ENCODE measurements around the gene CD83.

The CD83 gene

DNA sequence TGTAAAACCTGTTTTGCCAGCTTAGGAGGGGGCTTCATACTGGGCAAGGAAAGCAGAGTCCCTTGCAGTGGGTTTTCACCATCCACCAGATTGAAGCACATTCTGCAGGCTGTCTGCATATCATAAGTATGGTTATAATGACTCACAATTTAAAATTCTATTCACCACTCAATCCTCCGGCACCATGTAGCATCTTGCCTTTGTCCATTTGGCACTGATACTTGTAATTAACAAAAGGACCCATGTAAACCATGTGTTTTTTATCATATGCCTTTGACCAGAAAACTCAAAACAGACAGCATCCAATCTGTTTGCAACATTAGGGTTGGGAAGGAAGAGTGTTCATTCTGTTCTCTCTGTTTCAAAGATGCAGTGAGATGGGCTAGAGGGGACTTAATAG, 3.0 kb downstream of the CD83 start:
- no peak overlapping the region for H3K4me3 ChIP-seq (ENCODE audit: low read depth, low read length)
- no peak for DNase-seq (ENCODE audit: low read depth)

DNA sequence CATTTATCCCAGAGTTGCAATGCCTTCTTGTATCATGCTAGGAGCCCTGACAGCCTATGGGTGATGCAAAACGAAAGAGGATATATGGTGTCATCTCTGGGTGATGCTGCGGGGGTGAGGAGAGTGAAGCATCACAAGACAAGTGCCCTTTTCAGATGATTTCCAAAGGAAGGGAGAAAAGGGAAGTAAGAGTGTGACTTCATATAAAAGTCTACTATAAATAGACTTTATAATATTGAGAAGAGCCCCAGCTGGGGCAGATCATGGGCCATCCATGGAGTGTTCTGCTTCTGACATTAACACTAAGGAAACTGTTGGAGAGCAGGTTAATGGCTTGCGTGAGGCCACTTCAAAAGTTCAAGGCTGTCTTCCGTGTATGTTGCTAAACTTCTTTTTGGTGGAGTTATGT, 4.4 kb downstream of the CD83 start:
- H3K4me3 ChIP-seq (ENCODE audit: low read depth, low read length), result no peak overlapping the region
- no peak for DNase-seq (ENCODE audit: low read depth)

DNA sequence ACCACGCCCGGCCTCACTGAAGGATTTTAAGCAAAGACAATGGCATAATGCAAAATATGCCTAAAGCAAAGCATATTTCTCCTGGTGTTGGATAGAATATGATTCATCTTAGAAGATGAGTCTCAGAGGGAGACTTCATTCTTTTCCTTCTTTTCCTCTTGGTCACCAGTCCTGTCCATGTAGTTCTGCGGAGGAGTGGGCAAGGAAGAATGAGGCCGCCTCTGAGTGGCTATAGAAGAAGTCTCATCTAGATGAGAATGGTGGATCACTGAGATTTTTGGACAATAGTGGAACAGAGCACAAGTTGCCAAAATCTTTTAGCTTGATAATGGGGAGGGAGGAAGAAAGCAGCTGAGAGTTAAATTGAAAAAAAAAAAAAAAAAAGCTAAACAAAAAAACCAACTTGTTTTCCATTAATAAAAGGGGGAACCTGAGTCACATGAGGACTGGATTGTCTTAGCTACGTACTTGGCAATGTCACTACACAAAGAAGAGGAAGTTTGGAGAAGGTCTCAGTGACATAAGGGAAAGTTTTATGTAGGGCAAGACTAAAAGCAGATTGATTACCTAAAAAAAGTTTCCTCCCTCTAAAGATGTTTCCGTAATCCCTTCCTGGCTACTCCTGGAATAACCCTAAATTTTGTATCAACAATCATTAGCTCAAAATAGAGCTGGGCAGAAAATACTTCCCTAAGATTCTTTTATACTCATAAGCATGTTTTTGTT, 6.0 kb downstream of the CD83 start:
- H3K4me3 ChIP-seq (ENCODE audit: low read depth, low read length), result no peak overlapping the region
- no peak for DNase-seq (ENCODE audit: low read depth)

GRCh38 chr6:14125346-14125745, 7.8 kb downstream of the CD83 start:
- H3K4me3 ChIP-seq (ENCODE audit: low read depth, low read length), result no peak overlapping the region
- no peak for DNase-seq (ENCODE audit: low read depth)

- no peak overlapping the region for H3K4me3 ChIP-seq (ENCODE audit: low read depth, low read length)
- DNase-seq (ENCODE audit: low read depth), result no peak
These were observed 8.6 kb downstream of the CD83 start for GRCh38 chr6:14126191-14126590.

- no peak for DNase-seq (ENCODE audit: low read depth)
- no peak overlapping the region for H3K4me3 ChIP-seq (ENCODE audit: low read depth, low read length)
These were observed 10.0 kb downstream of the CD83 start for GRCh38 chr6:14127611-14128010.

GRCh38 chr6:14128012-14128411, 10.4 kb downstream of the CD83 start:
- no peak overlapping the region for H3K4me3 ChIP-seq (ENCODE audit: low read depth, low read length)
- DNase-seq (ENCODE audit: low read depth), result no peak

GRCh38 chr6:14128746-14129145, 11.2 kb downstream of the CD83 start:
- no peak overlapping the region for H3K4me3 ChIP-seq (ENCODE audit: low read depth, low read length)
- no peak for DNase-seq (ENCODE audit: low read depth)

DNA sequence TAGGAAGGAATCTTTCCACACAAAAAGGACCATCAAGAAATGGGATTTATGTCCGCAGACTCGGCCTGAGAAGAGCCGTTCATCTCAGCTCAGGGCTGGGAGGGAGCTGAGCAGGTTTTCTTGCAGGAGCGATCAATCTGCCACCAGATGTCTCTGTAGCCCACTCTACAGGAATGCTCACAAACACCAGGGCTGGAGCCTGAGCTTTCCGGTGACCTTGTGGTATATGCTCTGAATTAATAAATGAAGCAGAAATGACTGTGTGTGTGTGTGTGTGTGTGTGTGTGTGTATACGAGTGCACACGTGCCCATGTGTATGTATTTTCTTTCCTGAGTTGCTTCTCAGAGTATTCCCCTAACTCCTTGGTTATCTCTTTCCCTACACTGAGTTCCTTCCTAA, 12.0 kb downstream of the CD83 start:
- H3K4me3 ChIP-seq (ENCODE audit: low read depth, low read length), result no peak overlapping the region
- peak; percentile 52 for DNase-seq (ENCODE audit: low read depth)

DNA sequence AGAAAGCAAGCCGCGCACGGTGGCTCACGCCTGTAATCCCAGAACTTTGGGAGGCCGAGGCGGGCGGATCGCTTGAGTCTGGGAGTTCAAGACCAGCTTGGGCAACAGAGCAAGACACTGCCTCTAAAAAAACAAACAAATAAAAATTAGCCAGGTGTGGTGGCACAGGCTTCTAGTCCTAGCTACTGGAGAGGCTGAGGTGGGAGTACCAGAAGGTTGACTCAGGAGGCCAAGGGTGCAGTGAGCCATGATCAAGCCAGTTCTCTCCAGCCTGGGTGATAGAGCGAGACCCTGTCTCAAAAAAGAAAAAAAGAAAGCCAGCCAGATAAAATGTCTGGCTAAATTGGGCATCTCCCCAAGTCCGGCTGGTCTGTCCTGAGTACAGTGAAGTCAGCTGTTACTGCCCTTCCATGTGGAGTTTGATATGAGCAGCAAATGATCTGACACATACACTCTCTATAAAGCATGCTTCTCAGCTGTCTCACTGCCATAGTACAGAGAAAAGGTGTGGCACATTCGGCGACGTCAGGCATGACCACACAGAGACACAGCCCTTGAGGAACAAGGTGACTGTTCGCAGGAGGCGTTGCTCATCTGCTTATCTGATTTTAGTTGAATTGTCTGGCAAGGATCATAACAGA, 13.0 kb downstream of the CD83 start:
- DNase-seq (ENCODE audit: low read depth), result no peak
- H3K4me3 ChIP-seq (ENCODE audit: low read depth, low read length), result no peak overlapping the region

DNA sequence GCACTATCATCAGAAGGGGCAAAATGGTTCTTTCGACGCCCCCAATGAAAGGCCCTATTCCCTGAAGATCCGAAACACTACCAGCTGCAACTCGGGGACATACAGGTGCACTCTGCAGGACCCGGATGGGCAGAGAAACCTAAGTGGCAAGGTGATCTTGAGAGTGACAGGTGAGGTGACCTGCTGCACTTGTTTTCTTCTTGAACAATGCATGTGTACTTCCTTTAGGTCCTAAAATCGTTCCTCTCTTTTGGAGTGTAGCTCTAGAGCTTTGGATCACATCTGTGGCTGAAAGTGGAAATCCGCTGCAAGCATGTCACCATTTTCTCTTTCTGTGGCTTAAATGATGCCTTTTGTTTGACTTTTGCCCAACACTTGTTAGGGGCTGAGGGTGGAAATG, 14.0 kb downstream of the CD83 start:
- no peak overlapping the region for H3K4me3 ChIP-seq (ENCODE audit: low read depth, low read length)
- DNase-seq (ENCODE audit: low read depth), result no peak

GRCh38 chr6:14132244-14132920, 14.8 kb downstream of the CD83 start:
- H3K4me3 ChIP-seq (ENCODE audit: low read depth, low read length), result no peak overlapping the region
- no peak for DNase-seq (ENCODE audit: low read depth)

GRCh38 chr6:14132921-14133275, 15.3 kb downstream of the CD83 start:
- H3K4me3 ChIP-seq (ENCODE audit: low read depth, low read length), result no peak overlapping the region
- DNase-seq (ENCODE audit: low read depth), result no peak

DNA sequence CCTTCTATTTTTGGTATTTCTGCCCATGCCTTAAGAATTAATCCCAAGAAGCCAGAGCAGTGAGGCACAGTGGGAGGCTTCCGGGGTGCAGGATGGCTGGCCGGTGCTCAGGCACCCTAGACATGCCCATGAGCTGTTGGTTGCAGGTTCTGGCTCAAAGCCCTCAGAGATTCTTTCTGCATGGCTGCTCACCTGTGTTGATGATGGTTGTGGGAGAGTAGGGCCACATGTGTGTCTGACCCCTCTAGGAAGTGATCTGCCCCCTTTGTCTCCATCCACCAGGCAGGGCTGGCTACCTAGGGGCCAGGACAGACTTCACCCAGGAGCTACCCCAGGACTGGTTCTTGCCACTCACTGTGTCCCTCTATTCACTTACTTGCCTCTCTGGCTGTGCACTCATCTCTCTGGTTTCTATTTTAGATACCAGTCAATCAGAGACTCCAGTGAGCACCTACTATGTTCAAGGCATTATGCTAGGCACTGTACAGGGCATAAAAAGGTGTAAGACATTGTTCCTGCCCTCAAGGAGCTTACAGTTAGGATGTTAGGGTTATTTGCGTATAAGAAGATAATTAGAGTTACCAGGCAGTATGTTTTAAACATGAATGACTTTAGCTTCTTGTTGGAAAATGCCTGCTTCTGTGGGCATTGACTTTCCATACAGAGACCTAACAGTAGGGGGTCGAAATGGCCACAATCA, 16.8 kb downstream of the CD83 start:
- H3K4me3 ChIP-seq (ENCODE audit: low read depth, low read length), result no peak overlapping the region
- DNase-seq (ENCODE audit: low read depth), result no peak

GRCh38 chr6:14135893-14136539, 18.4 kb downstream of the CD83 start:
- no peak for DNase-seq (ENCODE audit: low read depth)
- H3K4me3 ChIP-seq (ENCODE audit: low read depth, low read length), result no peak overlapping the region

GRCh38 chr6:14138701-14139215, 21.2 kb downstream of the CD83 start:
- no peak overlapping the region for H3K4me3 ChIP-seq (ENCODE audit: low read depth, low read length)
- no peak for DNase-seq (ENCODE audit: low read depth)

GRCh38 chr6:14141351-14142062, 23.9 kb downstream of the CD83 start:
- DNase-seq (ENCODE audit: low read depth), result no peak
- no peak overlapping the region for H3K4me3 ChIP-seq (ENCODE audit: low read depth, low read length)

DNA sequence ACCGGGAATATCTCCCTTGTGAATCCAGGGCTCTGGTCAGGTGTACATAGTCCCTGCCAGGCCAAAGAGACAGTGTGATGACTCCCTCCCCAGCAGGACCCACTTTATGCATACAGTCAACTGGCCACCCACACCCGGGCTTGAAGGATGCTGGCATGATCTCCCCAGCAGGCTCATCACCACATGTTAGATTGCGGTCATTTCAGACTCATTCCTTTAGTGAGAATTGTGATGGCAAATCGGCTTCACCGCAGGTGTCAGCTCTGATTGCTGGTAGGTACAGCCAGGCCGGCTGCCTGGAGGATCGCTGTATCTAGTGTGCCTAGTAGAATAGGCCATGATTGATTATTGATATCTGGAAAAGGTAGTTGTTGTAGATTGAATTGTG, 24.5 kb downstream of the CD83 start:
- DNase-seq (ENCODE audit: low read depth), result no peak
- H3K4me3 ChIP-seq (ENCODE audit: low read depth, low read length), result no peak overlapping the region
